ENCODE data around the gene ADGRG3.
"Not testable (repeated sequence)": the region's sequence is repeated elsewhere in the genome, so short reads cannot be mapped to it uniquely, and the experiment has no call there.

- not testable (repeated sequence) for TF ChIP-seq CTCF (IDR thresholded peaks at IDR 0.05; ENCODE audit: insufficient read depth, low read length); POLR2AphosphoS5 (IDR thresholded peaks at IDR 0.05; ENCODE audit: low read depth); SPI1 (IDR thresholded peaks at IDR 0.05; ENCODE audit: borderline replicate concordance, low read depth); REST (IDR thresholded peaks at IDR 0.05; ENCODE audit: insufficient replicate concordance, low read depth)
Observed at GRCh38 chr16:57712569-57712968, 44.5 kb downstream of the ADGRG3 start.
